HL-60 (cell line): Measurements from ENCODE around the gene CACNA2D3.
A peak's percentile ranks its signal among the peaks of the same experiment; 100 is the strongest.

ENCODE experiments used
- DNase-seq, 2 experiments: peaks; one replicate each; pipeline ENCODE4 v3.0.0-alpha.2; 2010 to 2020; ENCODE audit warnings: low read depth in 1 of 2, low spot score in 1 of 2
- H3K27ac ChIP-seq: fragments of 250-450 bp; sonication (Bioruptor Pico); replicated peaks from 2 replicates; pipeline ENCODE4 v1.5.1; 2020; ENCODE audit warnings: mild to moderate bottlenecking, moderate library complexity
- H3K27me3 ChIP-seq: fragments of 250-450 bp; sonication (Bioruptor Pico); 2 replicates; pipeline ENCODE4 v1.5.1; 2021; ENCODE audit warnings: mild to moderate bottlenecking, moderate library complexity; ENCODE audit not compliant: insufficient read depth, poor library complexity, severe bottlenecking
- H3K4me3 ChIP-seq: replicated peaks from 2 replicates; pipeline ENCODE4 v1.5.1; 2011; ENCODE audit warnings: mild to moderate bottlenecking, control low read depth, low read length; ENCODE audit not compliant: insufficient read depth
- GABPA ChIP-seq: IDR thresholded peaks from 2 replicates; pipeline ENCODE4 v1.6.1; 2012; ENCODE audit warnings: low read depth
- POLR2AphosphoS5 ChIP-seq: IDR thresholded peaks from 2 replicates; pipeline ENCODE4 v1.6.1; 2012; ENCODE audit warnings: low read depth
- SPI1 ChIP-seq: IDR thresholded peaks from 2 replicates; pipeline ENCODE4 v1.6.1; 2012; ENCODE audit warnings: low read depth, mild to moderate bottlenecking, borderline replicate concordance
- TF ChIP-seq, protein P1 (sequence below): IDR thresholded peaks from one replicate; pipeline ENCODE4 v1.5.1; 2011; ENCODE audit warnings: low read length, control low read depth, inconsistent platforms; ENCODE audit not compliant: insufficient read depth
- TF ChIP-seq, protein P2 (sequence below): IDR thresholded peaks from 2 replicates; pipeline ENCODE4 v1.6.1; 2012; ENCODE audit warnings: low read depth; ENCODE audit not compliant: insufficient replicate concordance

Gene CACNA2D3

DNA sequence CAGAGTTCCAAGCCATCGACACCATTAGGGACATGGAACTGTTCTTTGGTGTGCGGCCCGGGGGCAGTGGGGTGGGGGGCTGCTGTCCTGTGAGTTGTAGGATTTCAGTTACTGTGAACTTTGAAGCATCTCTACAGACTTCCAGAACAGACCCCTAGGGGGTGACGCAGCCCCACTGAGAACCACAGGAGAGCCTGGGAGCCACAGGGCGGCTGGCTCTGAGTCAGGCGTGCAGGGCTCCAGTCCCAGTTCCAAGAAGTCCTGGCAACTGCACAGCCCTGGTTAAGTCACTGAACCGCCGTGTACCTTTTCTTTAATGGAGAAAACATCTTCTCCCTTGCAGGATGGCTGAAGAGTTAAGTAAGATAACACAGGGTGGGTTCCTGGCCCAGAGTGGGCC lies 829.1 kb downstream of the CACNA2D3 start:
- no peak overlapping the region for H3K27ac ChIP-seq
- TF ChIP-seq, protein P1, sequence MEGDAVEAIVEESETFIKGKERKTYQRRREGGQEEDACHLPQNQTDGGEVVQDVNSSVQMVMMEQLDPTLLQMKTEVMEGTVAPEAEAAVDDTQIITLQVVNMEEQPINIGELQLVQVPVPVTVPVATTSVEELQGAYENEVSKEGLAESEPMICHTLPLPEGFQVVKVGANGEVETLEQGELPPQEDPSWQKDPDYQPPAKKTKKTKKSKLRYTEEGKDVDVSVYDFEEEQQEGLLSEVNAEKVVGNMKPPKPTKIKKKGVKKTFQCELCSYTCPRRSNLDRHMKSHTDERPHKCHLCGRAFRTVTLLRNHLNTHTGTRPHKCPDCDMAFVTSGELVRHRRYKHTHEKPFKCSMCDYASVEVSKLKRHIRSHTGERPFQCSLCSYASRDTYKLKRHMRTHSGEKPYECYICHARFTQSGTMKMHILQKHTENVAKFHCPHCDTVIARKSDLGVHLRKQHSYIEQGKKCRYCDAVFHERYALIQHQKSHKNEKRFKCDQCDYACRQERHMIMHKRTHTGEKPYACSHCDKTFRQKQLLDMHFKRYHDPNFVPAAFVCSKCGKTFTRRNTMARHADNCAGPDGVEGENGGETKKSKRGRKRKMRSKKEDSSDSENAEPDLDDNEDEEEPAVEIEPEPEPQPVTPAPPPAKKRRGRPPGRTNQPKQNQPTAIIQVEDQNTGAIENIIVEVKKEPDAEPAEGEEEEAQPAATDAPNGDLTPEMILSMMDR: peak; percentile 20
- no peak for TF ChIP-seq POLR2AphosphoS5
- TF ChIP-seq, protein P2, sequence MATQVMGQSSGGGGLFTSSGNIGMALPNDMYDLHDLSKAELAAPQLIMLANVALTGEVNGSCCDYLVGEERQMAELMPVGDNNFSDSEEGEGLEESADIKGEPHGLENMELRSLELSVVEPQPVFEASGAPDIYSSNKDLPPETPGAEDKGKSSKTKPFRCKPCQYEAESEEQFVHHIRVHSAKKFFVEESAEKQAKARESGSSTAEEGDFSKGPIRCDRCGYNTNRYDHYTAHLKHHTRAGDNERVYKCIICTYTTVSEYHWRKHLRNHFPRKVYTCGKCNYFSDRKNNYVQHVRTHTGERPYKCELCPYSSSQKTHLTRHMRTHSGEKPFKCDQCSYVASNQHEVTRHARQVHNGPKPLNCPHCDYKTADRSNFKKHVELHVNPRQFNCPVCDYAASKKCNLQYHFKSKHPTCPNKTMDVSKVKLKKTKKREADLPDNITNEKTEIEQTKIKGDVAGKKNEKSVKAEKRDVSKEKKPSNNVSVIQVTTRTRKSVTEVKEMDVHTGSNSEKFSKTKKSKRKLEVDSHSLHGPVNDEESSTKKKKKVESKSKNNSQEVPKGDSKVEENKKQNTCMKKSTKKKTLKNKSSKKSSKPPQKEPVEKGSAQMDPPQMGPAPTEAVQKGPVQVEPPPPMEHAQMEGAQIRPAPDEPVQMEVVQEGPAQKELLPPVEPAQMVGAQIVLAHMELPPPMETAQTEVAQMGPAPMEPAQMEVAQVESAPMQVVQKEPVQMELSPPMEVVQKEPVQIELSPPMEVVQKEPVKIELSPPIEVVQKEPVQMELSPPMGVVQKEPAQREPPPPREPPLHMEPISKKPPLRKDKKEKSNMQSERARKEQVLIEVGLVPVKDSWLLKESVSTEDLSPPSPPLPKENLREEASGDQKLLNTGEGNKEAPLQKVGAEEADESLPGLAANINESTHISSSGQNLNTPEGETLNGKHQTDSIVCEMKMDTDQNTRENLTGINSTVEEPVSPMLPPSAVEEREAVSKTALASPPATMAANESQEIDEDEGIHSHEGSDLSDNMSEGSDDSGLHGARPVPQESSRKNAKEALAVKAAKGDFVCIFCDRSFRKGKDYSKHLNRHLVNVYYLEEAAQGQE: no peak
- TF ChIP-seq GABPA: no peak
- TF ChIP-seq SPI1: no peak
- H3K27me3 ChIP-seq: no peaks in the 10 kb centered on the region
- peak in 1 of 2 experiments; percentile 60 for DNase-seq
- no peak overlapping the region for H3K4me3 ChIP-seq

DNA sequence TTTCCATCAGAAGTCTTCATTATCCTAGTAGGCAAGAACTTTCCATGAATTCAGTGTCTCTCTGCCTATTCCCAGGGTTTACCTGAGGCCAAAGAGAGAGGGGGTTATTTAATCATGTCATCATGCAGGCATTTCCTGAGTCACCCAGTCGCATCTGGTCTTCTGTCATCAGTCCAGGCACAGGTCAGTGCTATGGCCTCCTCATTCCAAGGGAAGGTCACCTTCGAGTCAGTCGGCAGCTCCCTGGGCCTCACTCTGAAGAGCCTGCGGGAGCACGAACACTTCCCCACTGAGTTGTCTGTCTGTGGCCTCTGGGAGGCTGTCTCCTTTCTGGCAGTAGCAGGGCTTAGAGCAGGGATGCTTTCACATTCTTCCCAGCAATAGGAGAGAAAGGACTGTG lies 831.7 kb downstream of the CACNA2D3 start:
- TF ChIP-seq, protein P1: no peak
- TF ChIP-seq POLR2AphosphoS5: no peak
- TF ChIP-seq GABPA: no peak
- TF ChIP-seq, protein P2: no peak
- no peak for TF ChIP-seq SPI1
- Histone ChIP-seq H3K27me3 (no peaks in the 10 kb centered on the region), H3K27ac (no peak overlapping the region), H3K4me3 (no peak overlapping the region)
- DNase-seq: no peak

DNA sequence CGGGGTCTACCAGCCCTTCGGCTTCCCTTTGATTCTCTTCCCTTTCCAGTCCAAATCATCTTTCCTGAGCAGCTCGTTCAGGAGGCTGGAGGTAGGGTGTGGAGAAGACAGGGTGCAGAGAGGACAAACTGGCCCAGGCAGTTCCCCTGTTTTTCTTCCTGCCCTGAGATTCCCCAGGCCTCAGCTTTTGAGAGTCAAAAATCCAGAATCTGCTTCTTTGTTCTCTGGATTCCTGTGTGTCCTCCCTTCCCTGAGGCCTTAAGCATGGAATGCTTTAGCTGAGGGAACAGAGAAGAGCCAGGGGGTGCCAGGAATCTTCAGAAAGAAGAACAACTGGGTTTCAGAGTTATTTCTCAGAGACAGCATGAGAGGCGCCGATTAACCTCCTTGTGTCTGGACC lies 832.2 kb downstream of the CACNA2D3 start:
- H3K27ac ChIP-seq: no peak overlapping the region
- DNase-seq: no peak
- no peaks in the 10 kb centered on the region for H3K27me3 ChIP-seq
- TF ChIP-seq POLR2AphosphoS5 (no peak), GABPA (no peak), SPI1 (no peak)
- TF ChIP-seq, protein P1: no peak
- TF ChIP-seq, protein P2: no peak
- H3K4me3 ChIP-seq: no peak overlapping the region
